PC-3 (cell line): ENCODE data around the gene PHEX.

ENCODE experiments used
- CTCF ChIP-seq: fragments of 300-600 bp; sonication (generic); conservative IDR thresholded peaks from 2 replicates; pipeline ENCODE4 v1.5.1; 2017; ENCODE audit warnings: antibody characterized with exemption, low read depth, mild to moderate bottlenecking, low read length
- EZH2 ChIP-seq: fragments of 300-600 bp; sonication (generic); IDR thresholded peaks from one replicate; pipeline ENCODE4 v1.6.1; 2017; ENCODE audit warnings: antibody characterized with exemption, mild to moderate bottlenecking, low read length; ENCODE audit not compliant: unreplicated experiment

- TF ChIP-seq CTCF (no peak), EZH2 (no peak)
These were observed 152.0 kb downstream of the PHEX start for GRCh38 chrX:22184096-22184495.
